HG02763 (cell line): ENCODE data around the gene KIAA1328.

Source experiments
- ATAC-seq: cut with Tn5 transposase; IDR thresholded peaks from one replicate; pipeline ENCODE4 v1.9.1; 2021; ENCODE audit warnings: mild to moderate bottlenecking, moderate library complexity; ENCODE audit not compliant: unreplicated experiment

The KIAA1328 gene

GRCh38 chr18:37188016-37188791 is 359.3 kb downstream of the KIAA1328 start:
- no peak for ATAC-seq

GRCh38 chr18:37199741-37200140 is 370.8 kb downstream of the KIAA1328 start:
- ATAC-seq = no peak

- ATAC-seq = no peak
Measured at GRCh38 chr18:37207343-37207742, 378.4 kb downstream of the KIAA1328 start.

GRCh38 chr18:37210781-37211180 is 381.9 kb downstream of the KIAA1328 start:
- no peak for ATAC-seq

- no peak for ATAC-seq
Measured at GRCh38 chr18:37218022-37218590, 389.2 kb downstream of the KIAA1328 start.

- ATAC-seq = no peak
Measured at GRCh38 chr18:37219257-37219656, 390.3 kb downstream of the KIAA1328 start.

- ATAC-seq = no peak
Measured at GRCh38 chr18:37222354-37222998, 393.5 kb downstream of the KIAA1328 start.

GRCh38 chr18:37222999-37223378 is 394.1 kb downstream of the KIAA1328 start:
- ATAC-seq = no peak

GRCh38 chr18:37225279-37225678 is 396.4 kb downstream of the KIAA1328 start:
- ATAC-seq = no peak

- no peak for ATAC-seq
Measured at GRCh38 chr18:37230768-37231167, 401.8 kb downstream of the KIAA1328 start.

GRCh38 chr18:37231251-37231650 is 402.3 kb downstream of the KIAA1328 start:
- no peak for ATAC-seq

GRCh38 chr18:37235583-37235982 is 406.7 kb downstream of the KIAA1328 start:
- ATAC-seq = no peak

- ATAC-seq = no peak
Measured at GRCh38 chr18:37238282-37239108, 409.6 kb downstream of the KIAA1328 start.

- ATAC-seq = no peak
Measured at GRCh38 chr18:37242091-37242490, 413.2 kb downstream of the KIAA1328 start.

GRCh38 chr18:37242826-37243560 is 414.1 kb downstream of the KIAA1328 start:
- ATAC-seq = no peak

- ATAC-seq = no peak
Measured at GRCh38 chr18:37243741-37244140, 414.8 kb downstream of the KIAA1328 start.

- ATAC-seq = no peak
Measured at GRCh38 chr18:37244618-37245017, 415.7 kb downstream of the KIAA1328 start.

- no peak for ATAC-seq
Measured at GRCh38 chr18:37246779-37247340, 417.9 kb downstream of the KIAA1328 start.

- ATAC-seq = no peak
Measured at GRCh38 chr18:37247497-37248161, 418.7 kb downstream of the KIAA1328 start.

- no peak for ATAC-seq
Measured at GRCh38 chr18:37248281-37248680, 419.4 kb downstream of the KIAA1328 start.
